ENCODE measurements around the gene C17orf114.

The C17orf114 gene

DNA sequence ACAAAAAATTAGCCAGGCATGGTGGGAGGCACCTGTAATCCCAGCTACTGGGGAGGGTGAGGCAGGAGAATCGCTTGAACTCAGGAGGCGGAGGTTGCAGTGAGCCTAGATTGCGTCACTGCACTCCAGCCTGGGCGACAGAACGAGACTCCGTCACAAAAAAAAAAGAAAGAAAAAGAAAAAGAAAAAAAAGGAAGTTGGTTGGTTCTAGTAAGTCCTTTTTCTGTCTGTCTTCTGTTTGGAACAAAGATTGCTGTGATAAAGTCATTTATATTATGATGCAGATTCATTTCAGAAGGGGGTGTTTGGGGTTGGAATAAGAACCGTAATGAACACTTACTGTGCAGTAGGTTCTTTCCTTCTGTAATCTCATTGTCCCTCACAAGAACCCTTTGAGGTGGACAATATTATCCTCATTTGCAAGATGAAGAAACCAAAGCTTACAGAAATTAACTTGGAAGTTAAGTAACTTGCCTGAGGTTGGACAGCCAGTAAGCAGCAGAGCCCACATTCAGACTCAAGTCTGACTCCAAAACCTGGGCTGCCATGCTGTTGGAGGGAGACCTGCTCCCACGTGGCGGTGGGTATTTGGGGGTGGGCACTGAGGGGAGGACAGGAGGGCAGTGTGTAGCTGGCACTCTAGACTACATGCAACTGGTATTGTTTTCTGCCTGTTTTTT lies 41.3 kb upstream of the C17orf114 start:
- intact Hi-C loops (cut with DNase I, micrococcal nuclease) = loop anchor here in 1 of 2 experiments (1.0 kb wide), 1 partner anchor 24 kb away; no protein-coding TSS in a partner anchor
- Mint-ChIP-seq H3K36me3 (ENCODE audit: low read depth) (peaks cover 33% of the 10 kb centered on the region), H3K9me3 (no peaks in the 10 kb centered on the region), H3K4me3 (no peak overlapping the region), H3K27me3 (no peaks in the 10 kb centered on the region), H3K27ac (no peak overlapping the region), H3K4me1 (ENCODE audit: low read depth) (peaks cover 70% of the 10 kb centered on the region)
- H3K27ac ChIP-seq (ENCODE audit: low read depth in 1 of 2, low read length in 2 of 2) = no peak overlapping the region
- H3K9me3 ChIP-seq (ENCODE audit: control insufficient read depth in 1 of 2, insufficient read depth in 1 of 2, low read length in 2 of 2) = no peaks in the 10 kb centered on the region
- CTCF ChIA-PET = no interaction called here
- peaks cover 16% of the 10 kb centered on the region for H3K36me3 ChIP-seq (ENCODE audit: insufficient read depth, low read length)
- no peak for ATAC-seq (ENCODE audit: poor library complexity)
- no peaks in the 10 kb centered on the region for H3K27me3 ChIP-seq (ENCODE audit: control insufficient read depth in 1 of 2, insufficient read depth in 2 of 2, low read length in 2 of 2)
- peaks cover 26% of the 10 kb centered on the region for H3K4me1 ChIP-seq (ENCODE audit: insufficient read depth, low read length)
- no peak overlapping the region for H3K4me3 ChIP-seq (ENCODE audit: low read length)
- DNase-seq = no peak
- TF ChIP-seq, protein P1, sequence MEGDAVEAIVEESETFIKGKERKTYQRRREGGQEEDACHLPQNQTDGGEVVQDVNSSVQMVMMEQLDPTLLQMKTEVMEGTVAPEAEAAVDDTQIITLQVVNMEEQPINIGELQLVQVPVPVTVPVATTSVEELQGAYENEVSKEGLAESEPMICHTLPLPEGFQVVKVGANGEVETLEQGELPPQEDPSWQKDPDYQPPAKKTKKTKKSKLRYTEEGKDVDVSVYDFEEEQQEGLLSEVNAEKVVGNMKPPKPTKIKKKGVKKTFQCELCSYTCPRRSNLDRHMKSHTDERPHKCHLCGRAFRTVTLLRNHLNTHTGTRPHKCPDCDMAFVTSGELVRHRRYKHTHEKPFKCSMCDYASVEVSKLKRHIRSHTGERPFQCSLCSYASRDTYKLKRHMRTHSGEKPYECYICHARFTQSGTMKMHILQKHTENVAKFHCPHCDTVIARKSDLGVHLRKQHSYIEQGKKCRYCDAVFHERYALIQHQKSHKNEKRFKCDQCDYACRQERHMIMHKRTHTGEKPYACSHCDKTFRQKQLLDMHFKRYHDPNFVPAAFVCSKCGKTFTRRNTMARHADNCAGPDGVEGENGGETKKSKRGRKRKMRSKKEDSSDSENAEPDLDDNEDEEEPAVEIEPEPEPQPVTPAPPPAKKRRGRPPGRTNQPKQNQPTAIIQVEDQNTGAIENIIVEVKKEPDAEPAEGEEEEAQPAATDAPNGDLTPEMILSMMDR (IDR thresholded peaks at IDR 0.05) = no peak
- POLR2A ChIA-PET = no interaction called here

DNA sequence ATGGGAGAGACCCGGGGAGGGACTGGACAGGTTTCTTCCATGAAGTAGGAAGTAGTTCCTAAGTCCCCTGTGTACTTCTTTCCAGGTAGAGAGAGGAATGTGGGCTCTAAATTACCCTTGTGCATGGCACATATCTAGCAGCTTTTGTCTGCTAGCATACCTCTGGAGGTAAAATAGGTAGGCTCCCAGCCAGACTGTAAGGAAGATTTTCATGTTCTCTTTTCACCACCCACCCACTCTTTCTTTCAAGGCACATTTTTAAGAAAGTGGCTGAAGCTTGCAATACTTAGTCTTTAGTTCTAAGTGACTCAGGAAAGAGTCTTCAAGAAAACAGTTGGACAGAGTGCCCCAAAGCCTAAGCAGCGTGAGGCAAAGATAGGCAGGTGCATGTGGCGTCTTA lies 40.2 kb upstream of the C17orf114 start:
- TF ChIP-seq, protein P1 (IDR thresholded peaks at IDR 0.05) = no peak
- peaks cover 25% of the 10 kb centered on the region for H3K36me3 ChIP-seq (ENCODE audit: insufficient read depth, low read length)
- no peak for DNase-seq
- no peak overlapping the region for H3K4me3 Mint-ChIP-seq
- peaks cover 41% of the 10 kb centered on the region for H3K36me3 Mint-ChIP-seq (ENCODE audit: low read depth)
- ChIA-PET POLR2A (no interaction called here), CTCF (no interaction called here)
- H3K4me3 ChIP-seq (ENCODE audit: low read length) = no peak overlapping the region
- no peaks in the 10 kb centered on the region for H3K27me3 ChIP-seq (ENCODE audit: control insufficient read depth in 1 of 2, insufficient read depth in 2 of 2, low read length in 2 of 2)
- ATAC-seq (ENCODE audit: poor library complexity) = no peak
- intact Hi-C loops (cut with DNase I, micrococcal nuclease) = no loop called here
- H3K4me1 Mint-ChIP-seq (ENCODE audit: low read depth) = peaks cover 75% of the 10 kb centered on the region
- no peak overlapping the region for H3K27ac Mint-ChIP-seq
- H3K27me3 Mint-ChIP-seq = no peaks in the 10 kb centered on the region
- peaks cover 26% of the 10 kb centered on the region for H3K4me1 ChIP-seq (ENCODE audit: insufficient read depth, low read length)
- H3K9me3 ChIP-seq (ENCODE audit: control insufficient read depth in 1 of 2, insufficient read depth in 1 of 2, low read length in 2 of 2) = no peaks in the 10 kb centered on the region
- no peak overlapping the region for H3K27ac ChIP-seq (ENCODE audit: low read depth in 1 of 2, low read length in 2 of 2)
- no peaks in the 10 kb centered on the region for H3K9me3 Mint-ChIP-seq

DNA sequence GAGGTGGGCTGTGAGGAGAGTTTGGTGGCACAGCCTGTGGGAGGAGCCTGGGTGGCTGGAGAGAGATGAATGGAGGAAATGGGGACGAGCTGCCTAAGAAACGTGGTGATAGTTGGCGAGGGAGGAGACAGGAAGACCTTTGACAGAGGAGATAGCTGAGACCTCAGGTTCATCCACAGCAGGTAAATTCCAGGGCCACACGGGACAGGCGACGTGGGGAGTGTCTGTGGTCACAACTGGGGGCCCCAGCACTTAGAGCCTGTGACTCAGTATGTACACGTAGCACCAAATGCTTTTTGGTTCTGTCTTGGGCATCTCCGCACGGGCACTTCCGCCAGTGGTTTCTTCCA lies 38.7 kb upstream of the C17orf114 start:
- no peaks in the 10 kb centered on the region for H3K9me3 ChIP-seq (ENCODE audit: control insufficient read depth in 1 of 2, insufficient read depth in 1 of 2, low read length in 2 of 2)
- H3K9me3 Mint-ChIP-seq = no peaks in the 10 kb centered on the region

More for the DNA sequence above, 38.7 kb upstream of the C17orf114 start:
- Mint-ChIP-seq H3K4me1 (ENCODE audit: low read depth) (peaks cover 72% of the 10 kb centered on the region), H3K36me3 (ENCODE audit: low read depth) (peaks cover 41% of the 10 kb centered on the region), H3K27ac (no peak overlapping the region), H3K27me3 (no peaks in the 10 kb centered on the region), H3K4me3 (peak overlapping the region; percentile 2)
- Histone ChIP-seq H3K4me1 (ENCODE audit: insufficient read depth, low read length) (peaks cover 32% of the 10 kb centered on the region), H3K4me3 (ENCODE audit: low read length) (no peak overlapping the region), H3K27ac (ENCODE audit: low read depth in 1 of 2, low read length in 2 of 2) (no peak overlapping the region), H3K36me3 (ENCODE audit: insufficient read depth, low read length) (peaks cover 22% of the 10 kb centered on the region), H3K27me3 (ENCODE audit: control insufficient read depth in 1 of 2, insufficient read depth in 2 of 2, low read length in 2 of 2) (no peaks in the 10 kb centered on the region)
- ATAC-seq (ENCODE audit: poor library complexity) (peak; percentile 51), DNase-seq (peak in 2 of 14 experiments; percentile 44 to 60)
- POLR2A ChIA-PET = interaction anchor here (0.9 kb wide), 1 partner anchor 51 kb away, joined by 3 read pairs; no protein-coding TSS in a partner anchor
- TF ChIP-seq, protein P1 (IDR thresholded peaks at IDR 0.05) = no peak
- intact Hi-C loops (cut with DNase I, micrococcal nuclease) = no loop called here
- CTCF ChIA-PET = interaction anchor here (1.0 to 1.4 kb wide), 2 partner anchors 8 to 51 kb away, joined by 3 read pairs; no protein-coding TSS in a partner anchor
